ENCODE results near the gene ZNF99.
"Not testable (repeated sequence)": the region's sequence is repeated elsewhere in the genome, so short reads cannot be mapped to it uniquely, and the experiment has no call there.

Gene ZNF99

DNA sequence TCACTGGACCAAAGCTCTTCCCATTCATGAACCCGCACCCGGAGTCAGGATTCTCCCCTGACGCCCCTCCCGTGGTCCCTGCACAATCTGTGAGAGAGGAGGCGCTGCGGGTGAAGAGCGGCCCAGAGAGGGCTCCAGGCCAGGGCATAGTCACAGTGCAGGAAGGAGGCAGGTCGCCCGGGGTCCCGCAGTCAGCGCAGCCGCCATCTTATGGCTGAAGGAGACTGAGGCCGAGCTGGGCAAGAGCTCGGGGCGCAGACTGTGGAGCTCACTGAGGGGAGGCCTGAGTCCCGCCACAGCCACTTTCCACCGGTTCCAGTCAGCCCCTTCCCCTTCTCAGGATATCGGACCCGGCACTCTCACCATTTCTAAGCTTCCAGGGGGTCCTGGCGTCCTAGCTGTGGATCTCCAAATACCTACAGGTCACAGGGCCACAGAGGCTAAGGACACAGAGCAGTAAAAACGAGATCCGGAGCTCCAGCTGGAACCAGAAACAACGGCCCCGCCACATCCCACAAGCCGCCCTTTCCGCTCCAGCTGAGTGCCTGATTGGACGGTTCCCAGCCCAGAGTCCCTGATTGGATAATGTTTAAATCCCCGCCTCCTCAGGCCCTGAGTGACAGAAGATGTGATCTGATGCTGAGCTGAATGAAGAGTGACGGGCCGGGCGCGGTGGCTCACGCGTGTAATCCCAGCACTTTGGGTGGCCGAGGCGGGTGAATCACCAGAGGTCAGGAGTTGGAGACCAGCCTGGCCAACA lies at the start of gene ZNF99:
TSS of gene ZNF99 (minus strand) at position 501 of the 760 bp plus-strand sequence. CDS start at position 366, 135 bp downstream.
- no peak for DNase-seq

DNA sequence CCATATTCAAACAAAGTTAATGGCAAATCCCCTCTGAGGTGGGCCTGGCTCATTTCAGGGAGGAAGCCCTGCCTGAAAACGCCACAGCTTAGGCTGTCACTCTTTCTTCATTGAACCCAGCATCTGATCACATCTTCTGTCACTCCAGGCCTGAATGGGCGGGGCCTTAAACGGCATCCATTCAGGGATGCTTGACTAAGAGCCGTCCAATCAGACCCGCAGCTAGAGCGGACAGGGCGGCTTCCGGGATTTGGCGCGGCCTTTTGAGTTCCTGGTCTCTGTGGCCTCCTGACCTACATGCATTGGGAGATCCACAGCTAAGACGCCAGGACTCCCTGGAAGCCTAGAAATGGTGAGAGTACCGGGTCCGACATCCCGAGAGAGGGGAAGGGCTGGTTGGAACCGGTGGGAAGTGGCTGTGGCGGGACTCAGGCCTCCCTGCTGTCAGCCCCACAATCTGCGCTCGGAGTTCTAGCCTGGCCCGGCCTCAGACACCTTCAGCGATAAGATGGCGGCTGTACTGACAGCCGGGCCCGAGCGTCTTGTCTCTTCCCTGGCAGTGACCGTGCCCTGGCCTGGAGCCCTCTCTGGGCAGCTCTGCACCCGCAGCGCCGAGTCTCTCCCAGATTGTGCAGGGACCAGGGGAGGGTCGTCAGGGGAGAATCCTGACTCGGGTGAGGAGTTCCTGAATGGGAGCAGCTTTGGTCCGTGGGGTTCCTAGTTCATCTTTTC lies 48.2 kb upstream of the ZNF99 start, which contains the start of gene ZNF723:
TSS of gene ZNF723 (plus strand) at position 261 of the 732 bp plus-strand sequence. CDS start at position 350, 89 bp downstream.
- no peak for DNase-seq

DNA sequence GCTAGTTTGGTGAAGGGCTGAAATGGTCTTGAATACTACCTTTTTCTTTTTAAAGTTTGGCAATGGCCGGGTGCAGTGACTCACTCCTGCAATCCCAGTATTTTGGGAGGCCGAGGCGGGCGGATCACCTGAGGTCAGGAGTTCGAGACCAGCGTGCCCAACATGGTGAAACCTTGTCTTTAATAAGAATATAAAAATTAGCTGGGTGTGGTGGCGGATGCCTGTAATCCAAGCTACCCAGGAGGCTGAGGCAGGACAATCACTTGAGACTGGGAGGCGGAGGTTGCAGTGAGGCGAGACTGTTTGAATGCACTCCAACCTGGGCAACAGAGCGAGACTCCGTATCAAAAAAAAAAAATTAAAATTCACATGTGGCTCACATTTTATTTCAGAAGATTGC lies 47.3 kb upstream of the ZNF99 start:
- DNase-seq, result no peak

DNA sequence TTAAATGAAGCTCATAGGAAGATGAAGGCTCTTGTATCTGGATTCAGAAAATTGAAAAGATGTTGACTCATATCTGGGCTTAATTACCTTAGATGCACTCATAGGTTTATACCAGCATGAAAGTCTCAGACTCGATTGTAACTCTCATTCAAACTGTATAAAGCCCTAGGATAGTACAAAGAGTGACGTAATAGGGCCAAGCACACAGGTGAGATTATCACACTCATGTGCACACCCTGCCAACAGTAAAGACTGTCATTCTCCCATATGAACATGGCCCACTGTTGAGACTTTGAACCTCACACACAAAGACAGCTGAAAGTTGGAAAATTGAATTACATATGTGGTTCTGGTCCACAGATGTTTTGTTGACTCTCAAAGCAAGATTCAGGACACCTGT lies 30.2 kb upstream of the ZNF99 start:
- no peak for DNase-seq

DNA sequence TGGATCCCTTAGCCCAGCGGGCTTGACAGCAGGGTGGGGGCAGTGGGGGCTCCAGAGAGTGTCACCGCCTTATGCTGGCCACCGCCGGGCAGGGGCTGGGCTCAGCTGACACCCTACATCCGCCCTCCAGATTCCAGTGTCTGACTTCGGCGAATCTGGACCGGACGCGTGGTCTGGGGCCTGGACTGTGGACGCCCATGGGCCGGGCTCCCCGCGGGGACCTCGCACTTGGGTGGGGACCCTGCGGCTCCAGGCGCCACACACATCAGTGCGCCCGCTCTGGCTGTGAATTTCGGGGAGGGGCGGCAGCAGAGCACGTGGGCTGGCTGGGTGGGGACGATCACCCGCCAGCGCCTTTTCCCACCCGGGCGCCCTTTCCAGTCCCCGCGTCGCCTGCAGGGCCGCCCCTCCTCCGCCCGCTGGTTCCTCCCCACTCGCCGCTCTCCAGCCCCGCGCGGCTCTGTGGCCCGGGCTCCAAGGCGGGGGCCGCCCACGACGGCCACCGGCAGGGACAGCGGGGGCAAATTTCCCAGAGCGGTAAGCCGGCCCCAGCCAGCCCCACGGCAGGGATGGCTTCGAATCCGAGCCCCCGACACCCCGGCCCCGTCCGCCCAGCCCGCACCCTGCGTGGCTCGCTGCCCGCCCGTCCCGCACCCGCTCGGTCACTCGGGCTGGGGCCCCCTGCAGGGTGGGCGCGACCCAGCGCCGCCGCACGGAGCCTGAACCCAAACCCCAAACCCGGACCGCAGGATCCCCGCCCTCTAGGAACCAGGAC lies 23.3 kb upstream of the ZNF99 start:
- DNase-seq, result no peak

DNA sequence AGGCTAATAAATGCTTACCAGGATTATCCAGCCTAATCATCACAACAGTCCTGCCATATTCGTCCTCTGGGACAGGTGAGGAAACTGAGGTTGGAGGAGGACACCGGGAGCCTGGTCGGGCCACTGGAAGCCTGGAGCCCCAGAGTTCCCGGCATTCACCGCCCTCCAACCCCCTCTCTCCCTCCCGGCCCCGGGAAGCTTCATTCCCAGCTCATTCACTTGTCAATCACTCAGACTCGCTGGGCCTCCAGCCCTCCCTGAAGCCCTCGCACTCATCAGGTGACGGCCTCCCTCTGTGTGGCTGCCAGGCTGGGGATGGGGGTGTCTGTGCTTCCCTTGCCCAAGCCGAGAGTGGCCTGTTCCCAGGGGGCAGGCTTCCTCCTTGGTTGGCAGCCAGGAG lies 22.5 kb upstream of the ZNF99 start:
- no peak for DNase-seq

DNA sequence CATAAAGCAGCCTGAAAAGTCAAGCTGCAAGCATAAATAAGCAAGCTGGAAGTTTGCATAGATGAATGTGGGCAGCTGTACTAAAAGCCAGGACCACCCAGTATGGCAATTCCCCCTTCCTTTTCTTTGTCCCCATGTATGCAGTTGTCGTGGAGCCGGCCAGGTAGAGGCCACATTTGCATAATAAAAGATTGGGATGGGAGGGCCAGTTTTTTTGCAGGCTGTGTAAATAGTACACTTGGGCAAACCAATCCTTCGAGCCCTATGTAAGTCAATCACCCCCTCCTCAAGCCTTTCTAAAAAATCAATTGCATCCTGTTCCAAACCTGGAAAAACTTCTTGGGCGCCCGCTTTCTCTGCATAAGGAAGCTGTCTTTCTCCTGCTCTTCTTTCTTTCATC lies 13.1 kb upstream of the ZNF99 start:
- DNase-seq, result no peak

DNA sequence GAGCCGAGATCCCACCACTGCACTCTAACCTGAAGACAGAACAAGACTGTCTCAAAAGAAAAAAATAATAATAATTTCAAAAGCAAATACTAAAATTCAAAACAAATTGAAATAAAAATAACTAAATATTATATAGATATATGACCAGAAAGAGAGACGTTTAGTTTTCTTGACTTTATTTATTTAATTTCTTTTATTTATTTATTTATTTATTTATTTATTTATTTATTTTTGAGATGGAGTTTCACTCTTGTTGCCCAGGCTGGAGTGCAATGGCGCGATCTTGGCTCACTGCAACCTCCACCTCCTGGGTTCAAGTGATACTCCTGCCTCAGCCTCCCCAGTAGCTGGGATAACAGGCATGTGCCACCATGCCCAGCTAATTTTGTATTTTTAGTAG lies 8.9 kb upstream of the ZNF99 start:
- DNase-seq, result not testable (repeated sequence)

DNA sequence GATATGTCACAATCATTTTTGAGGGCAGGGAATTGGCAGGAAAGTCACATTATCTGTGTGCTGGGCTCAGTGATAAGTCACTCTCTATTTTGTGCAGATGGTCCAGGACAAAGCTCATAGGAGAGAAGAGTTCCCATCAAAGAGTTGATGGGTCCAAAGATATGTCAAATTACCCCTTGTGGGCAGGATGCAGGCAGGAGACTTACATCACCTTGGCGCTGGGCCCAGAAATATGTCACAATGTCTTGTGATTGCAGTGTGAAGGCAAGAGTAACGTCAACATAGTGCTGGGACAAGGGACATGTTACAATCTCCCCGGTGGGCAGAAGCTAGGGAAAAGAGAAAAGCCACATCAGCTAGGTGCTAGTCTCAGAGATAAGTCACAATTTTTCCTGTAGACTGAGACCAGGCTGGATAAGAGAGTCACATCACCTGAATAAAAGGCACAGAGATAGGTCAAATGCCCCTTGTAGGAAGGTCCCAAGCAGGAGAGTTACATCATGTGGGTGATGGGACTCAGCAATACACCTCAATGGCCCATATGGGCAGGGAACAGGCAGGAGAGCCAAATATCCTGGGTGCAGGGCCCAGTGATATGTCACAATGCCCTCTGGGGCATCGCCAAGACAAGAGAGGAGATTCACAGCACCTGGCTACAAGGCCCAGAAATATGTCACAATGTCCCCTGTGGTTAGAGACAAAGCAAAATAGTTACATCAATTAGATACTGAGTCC lies 47.9 kb downstream of the ZNF99 start:
- DNase-seq, result no peak

DNA sequence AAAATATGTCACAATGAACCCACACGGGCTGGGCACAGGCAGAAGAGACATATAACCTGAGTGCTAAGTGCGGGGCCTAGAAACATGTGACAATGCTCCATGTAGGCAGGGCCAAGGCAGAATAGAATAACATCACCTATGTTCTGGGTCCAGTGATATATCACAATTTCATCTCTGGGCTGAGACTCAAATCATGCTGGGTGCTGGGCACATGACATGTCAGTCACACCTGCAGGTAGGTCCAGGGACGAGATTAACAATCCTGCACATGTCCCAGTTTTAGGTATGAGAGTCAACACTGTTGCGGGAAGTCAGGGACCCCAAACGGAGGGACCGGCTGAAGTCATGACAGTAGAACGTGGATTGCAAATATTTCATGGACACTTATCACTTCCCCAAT lies 50.3 kb downstream of the ZNF99 start:
- DNase-seq, result no peak

DNA sequence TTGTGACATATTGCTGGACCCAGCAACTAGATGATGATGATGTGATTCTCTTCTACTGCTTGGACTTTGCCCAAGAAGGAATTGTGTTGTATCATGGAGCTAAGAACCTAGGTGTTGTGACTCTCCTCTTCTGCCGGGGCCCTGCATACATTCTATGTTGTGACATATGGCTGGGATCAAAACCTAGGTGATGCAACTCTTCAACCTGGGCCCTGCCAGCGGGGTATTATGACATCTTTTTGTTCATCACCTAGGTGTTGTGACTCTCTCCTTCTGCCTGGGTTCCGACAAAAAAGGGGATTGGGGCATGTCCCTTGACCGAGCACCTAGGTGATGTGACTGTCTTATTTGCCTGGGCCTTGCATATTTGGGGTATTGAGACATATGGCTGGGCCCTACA lies 55.7 kb downstream of the ZNF99 start:
- DNase-seq, result not testable (repeated sequence)

DNA sequence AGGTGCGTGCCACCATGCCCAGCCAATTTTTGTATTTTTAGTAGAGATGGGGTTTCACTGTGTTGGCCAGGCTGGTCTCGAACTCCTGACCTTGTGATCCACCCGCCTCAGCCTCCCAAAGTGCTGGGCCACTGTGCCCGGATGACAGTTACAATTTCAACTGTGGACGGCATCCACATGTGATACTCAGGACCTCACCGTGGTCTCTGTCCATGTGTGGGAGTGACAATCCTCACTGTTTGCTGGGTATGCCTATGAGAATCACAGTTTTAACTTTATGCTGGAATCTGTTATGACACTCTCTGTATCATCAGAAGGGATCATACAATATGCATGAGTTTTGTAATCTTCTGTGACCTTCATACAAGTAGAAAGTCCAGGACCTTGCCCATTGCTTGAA lies 62.4 kb downstream of the ZNF99 start:
- DNase-seq, result not testable (repeated sequence)

DNA sequence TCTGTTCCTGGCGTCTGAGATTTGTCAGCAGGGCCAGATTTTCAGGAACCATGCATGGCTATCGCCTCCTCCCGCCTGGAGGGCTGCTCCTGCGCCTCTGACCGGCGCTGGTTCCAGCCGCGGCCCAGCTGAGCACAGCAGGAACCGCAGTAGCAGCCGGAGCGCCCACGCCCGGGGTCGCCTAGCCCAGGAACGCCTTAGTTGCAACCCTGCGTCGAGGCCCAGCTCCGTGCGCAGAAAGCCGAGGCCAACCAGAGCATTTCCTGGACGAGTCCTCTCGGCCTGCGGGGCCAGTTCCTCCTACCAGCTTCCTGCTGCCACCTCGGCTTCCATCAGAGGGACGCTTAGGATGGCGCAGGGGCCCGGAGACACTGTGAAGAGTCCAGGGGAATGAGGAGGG lies 75.0 kb downstream of the ZNF99 start:
- no peak for DNase-seq

DNA sequence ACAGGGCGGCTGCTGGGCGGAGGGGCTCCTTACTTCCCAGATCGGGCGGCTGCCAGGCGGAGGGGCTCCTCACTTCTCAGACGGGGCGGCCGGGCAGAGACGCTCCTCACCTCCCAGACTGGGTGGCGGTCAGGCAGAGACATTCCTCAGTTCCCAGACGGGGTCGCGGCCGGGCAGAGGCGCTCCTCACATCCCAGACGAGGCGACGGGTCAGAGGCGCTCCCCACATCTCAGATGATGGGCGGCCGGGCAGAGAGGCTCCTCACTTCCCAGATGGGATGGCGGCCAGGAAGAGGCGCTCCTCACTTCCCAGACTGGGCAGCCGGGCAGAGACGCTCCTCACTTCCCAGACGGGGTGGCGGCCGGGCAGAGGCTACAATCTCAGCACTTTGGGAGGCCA lies 80.9 kb downstream of the ZNF99 start:
- not testable (repeated sequence) for DNase-seq

DNA sequence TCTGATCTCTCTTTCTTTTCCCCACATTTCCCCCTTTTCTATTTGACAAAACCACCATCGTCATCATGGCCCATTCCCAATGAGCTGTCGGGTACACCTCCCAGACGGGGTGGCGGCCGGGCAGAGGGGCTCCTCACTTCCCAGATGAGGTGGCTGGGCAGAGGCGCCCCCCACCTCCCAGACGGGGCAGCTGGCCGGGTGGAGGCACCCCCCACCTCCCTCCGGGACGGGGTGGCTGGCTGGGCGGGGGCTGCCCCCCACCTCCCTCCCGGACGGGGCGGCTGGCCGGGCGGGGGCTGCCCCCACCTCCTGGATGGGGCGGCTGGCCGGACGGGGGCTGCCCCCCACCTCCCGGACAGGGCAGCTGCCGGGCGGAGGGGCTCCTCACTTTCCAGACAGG lies 81.3 kb downstream of the ZNF99 start:
- DNase-seq, result not testable (repeated sequence)

Data from activated naive CD4-positive, alpha-beta T cell treated with Interleukin-2 at 50 U/mL for 16 hours (primary cell).